Dendritic cell treated with granulocyte-macrophage colony-stimulating factor and Interleukin-4, amounts not matched to agents 40 ng/mL and 50 ng/mL, for 4 days (primary cell): Measurements from ENCODE around the gene ZP1.

Experiments
- H3K27ac Mint-ChIP-seq: one replicate; pipeline ENCODE4 v1.8.0; 2022; ENCODE audit warnings: mild to moderate bottlenecking, mixed read lengths
- H3K27me3 Mint-ChIP-seq: one replicate; pipeline ENCODE4 v1.8.0; 2022; ENCODE audit warnings: mild to moderate bottlenecking, mixed read lengths
- H3K36me3 Mint-ChIP-seq: one replicate; pipeline ENCODE4 v1.8.0; 2022; ENCODE audit warnings: low read depth, mixed read lengths
- H3K4me1 Mint-ChIP-seq: one replicate; pipeline ENCODE4 v1.8.0; 2022; ENCODE audit warnings: low read depth, mixed read lengths
- H3K4me3 Mint-ChIP-seq: one replicate; pipeline ENCODE4 v1.8.0; 2022; ENCODE audit warnings: mild to moderate bottlenecking, moderate library complexity, mixed read lengths
- H3K9me3 Mint-ChIP-seq: one replicate; pipeline ENCODE4 v1.8.0; 2022; ENCODE audit warnings: mixed read lengths
- intact Hi-C: fragments of 100-400 bp; cut with micrococcal nuclease; formaldehyde crosslinking; loops from one replicate; pipeline ENCODE4 v1.15.0; 2022

ZP1 gene

DNA sequence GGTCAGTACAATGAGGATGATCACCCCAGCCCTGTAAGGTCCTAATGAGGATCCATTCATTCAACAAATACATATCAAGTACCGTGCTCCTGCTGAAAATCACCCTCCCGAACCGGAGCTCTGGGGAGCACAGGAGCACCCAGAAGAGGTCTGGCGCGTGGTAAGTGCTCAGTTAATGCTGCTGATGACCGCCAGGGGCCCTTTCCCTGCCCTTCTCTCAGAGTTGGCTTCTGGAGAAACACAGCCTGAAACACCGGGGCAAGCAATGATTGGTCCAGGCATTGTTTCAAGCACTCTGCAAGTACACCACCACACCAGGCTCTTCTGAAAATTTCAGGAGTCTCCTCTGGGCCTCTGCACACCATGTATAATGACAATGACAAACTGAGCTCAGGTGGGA lies 29.2 kb upstream of the ZP1 start:
- intact Hi-C loops: loop anchor here (5.0 to 10.0 kb wide), 2 partner anchors 189 to 347 kb away; no protein-coding TSS in a partner anchor
- Mint-ChIP-seq H3K4me1 (peaks cover 75% of the 10 kb centered on the region), H3K36me3 (peaks cover 11% of the 10 kb centered on the region), H3K27ac (peak overlapping the region; percentile 1), H3K27me3 (peaks cover 5% of the 10 kb centered on the region), H3K4me3 (no peak overlapping the region), H3K9me3 (no peaks in the 10 kb centered on the region)

DNA sequence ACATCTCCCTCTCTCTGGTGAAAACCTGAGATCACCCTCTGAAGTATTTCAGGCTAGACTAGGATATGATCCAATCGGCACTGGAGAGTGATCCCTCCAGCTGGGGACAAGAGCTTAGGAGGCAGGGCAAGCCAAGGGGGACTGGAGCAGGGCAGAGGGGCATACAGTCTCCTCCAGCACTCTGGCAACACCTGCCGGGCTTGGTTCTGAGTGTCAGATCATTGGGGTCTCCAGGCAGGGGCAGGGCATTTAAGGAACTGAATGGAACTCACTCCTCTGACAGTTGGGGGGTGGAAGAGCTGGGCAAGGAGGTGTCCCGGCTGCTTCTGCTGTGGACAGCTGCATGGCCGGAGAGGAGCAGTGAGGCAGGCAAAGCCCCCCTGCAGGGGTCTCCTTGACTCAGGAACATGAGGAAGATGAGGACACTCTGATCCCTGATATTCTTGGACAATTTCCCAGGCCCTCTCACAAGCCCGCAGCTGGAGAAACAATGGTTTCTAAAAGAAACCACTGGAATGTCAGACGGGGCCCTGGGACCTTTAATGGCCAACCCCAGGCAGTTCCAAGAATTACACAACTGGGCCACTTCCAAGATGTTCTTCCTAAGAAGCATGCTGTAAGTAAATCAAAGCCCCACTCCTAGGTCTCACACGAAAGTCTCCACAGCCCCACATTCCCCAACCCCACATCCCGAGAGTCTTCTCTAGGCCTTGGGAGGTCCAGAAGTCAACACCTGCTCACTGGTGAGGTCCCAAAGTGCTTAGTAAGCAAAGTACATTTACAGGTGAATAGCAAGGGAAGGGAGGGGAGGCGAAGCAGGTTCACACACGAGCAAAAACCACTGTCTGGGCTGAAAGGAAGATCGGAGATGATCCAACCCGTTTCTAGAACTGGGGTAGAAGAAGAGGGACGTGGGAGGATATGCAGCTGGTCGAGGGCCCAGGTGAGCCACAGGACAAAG lies 26.6 kb upstream of the ZP1 start:
- Mint-ChIP-seq H3K4me1 (peaks cover 82% of the 10 kb centered on the region), H3K36me3 (peaks cover 27% of the 10 kb centered on the region), H3K27ac (peak overlapping the region; percentile 87), H3K27me3 (peaks cover 5% of the 10 kb centered on the region), H3K4me3 (peak overlapping the region; percentile 85), H3K9me3 (no peaks in the 10 kb centered on the region)
- intact Hi-C loops: no loop called here

GRCh38 chr11:60841797-60842667 lies 25.3 kb upstream of the ZP1 start, which contains the start of gene CCDC86:
Gene CCDC86, plus strand, starts transcription at chr11:60842113. Its CDS starts 12 bp downstream, at chr11:60842125.
- H3K9me3 Mint-ChIP-seq: no peaks in the 10 kb centered on the region
- H3K27ac Mint-ChIP-seq: peak within 1 kb of the TSS; percentile 87
- H3K4me3 Mint-ChIP-seq: peak within 1 kb of the TSS; percentile 85
- H3K4me1 Mint-ChIP-seq: peaks cover 71% of the 10 kb centered on the region
- H3K27me3 Mint-ChIP-seq: peaks cover 5% of the 10 kb centered on the region
- H3K36me3 Mint-ChIP-seq: peaks cover 27% of the 10 kb centered on the region
- intact Hi-C loops: no loop called here

- intact Hi-C loops: no loop called here
- Mint-ChIP-seq H3K27ac (peak overlapping the region; percentile 87), H3K9me3 (no peaks in the 10 kb centered on the region), H3K4me3 (peak overlapping the region; percentile 85), H3K27me3 (no peaks in the 10 kb centered on the region), H3K36me3 (peaks cover 34% of the 10 kb centered on the region), H3K4me1 (peaks cover 64% of the 10 kb centered on the region)
Observed at GRCh38 chr11:60842668-60843600, 24.4 kb upstream of the ZP1 start.

DNA sequence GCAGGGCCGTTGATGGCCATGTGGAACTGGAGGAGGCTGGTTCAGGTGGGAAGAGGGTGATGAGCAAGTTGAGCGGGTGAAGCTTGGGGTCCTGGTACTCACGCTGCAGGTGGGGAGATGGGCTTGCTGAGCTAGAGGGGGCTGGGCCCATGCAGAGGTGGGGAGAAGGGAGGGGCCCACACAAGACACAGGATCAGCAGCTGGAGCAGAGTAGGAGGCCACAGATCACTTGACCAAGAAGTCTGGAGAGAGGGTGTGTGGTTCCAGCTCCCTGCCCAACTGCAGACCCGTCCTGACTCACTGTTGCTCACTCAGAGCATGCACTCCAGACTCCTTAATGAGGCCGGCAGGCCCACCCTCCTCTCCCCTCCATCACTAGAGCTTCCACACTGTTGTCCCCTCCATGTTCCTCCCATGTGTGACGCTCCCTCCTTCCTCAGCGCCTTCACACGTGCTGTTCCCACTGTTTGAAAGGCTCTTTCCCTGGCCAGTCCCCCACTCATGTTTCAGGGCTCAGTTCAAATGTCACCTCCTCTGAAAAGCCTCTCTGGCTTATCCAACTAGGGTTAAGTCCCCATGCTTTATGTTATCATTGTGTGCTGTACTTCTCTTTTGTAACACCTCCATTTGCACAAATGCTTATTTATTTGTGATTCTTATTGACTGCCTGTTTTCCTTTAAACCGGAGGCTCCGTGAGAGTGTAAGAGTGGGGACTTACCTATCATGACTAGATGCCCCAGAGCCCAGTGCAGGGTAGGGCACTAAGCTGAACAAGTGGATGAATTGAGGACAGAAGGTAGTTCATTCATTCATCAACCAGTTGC lies 23.1 kb upstream of the ZP1 start:
- intact Hi-C loops: no loop called here
- peak overlapping the region; percentile 85 for H3K4me3 Mint-ChIP-seq
- peak overlapping the region; percentile 72 for H3K27ac Mint-ChIP-seq
- peaks cover 70% of the 10 kb centered on the region for H3K4me1 Mint-ChIP-seq
- H3K9me3 Mint-ChIP-seq: no peaks in the 10 kb centered on the region
- H3K27me3 Mint-ChIP-seq: no peaks in the 10 kb centered on the region
- peaks cover 47% of the 10 kb centered on the region for H3K36me3 Mint-ChIP-seq

DNA sequence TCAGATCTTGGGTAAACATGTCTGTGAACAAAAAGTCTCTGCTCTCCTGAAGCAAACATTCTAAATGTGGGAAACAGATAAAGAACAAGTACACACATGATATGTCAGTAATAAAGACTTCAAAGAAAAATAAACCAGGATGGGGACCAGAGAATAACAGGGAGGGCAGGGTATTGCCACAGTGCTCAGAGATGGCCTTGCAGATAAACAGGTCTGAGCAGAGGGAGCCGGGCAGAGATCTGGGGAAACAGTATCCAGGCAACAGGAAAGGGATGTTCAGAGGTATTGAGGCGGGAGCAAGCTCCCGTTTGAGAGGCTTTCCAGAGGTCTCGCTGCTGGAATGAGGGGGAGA lies 22.5 kb upstream of the ZP1 start:
- no peaks in the 10 kb centered on the region for H3K27me3 Mint-ChIP-seq
- peaks cover 64% of the 10 kb centered on the region for H3K4me1 Mint-ChIP-seq
- H3K27ac Mint-ChIP-seq: peak overlapping the region; percentile 3
- H3K36me3 Mint-ChIP-seq: peaks cover 53% of the 10 kb centered on the region
- no peaks in the 10 kb centered on the region for H3K9me3 Mint-ChIP-seq
- intact Hi-C loops: no loop called here
- H3K4me3 Mint-ChIP-seq: no peak overlapping the region

DNA sequence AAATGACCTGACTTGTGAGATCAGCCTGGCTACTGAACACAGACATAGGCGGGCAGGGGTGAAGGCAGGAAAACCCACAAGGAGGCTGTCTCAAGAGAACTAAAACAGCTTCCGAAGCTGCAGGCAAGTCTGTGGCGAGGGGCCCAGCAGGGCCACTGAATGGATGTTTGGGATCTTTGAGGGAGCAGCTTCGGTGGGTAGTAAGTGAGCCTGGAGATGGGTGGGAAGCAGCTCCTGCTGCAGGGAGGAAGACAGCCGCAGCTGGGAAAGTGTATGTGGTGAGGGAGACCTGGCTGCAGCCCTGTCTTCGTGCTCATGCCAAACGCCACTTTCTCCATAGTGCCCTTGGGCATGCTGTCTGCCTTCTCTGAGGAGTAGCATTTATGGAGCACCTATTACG lies 22.0 kb upstream of the ZP1 start:
- H3K36me3 Mint-ChIP-seq: peaks cover 58% of the 10 kb centered on the region
- no peak overlapping the region for H3K4me3 Mint-ChIP-seq
- no peaks in the 10 kb centered on the region for H3K27me3 Mint-ChIP-seq
- peaks cover 62% of the 10 kb centered on the region for H3K4me1 Mint-ChIP-seq
- intact Hi-C loops: no loop called here
- H3K27ac Mint-ChIP-seq: peak overlapping the region; percentile 3
- H3K9me3 Mint-ChIP-seq: no peaks in the 10 kb centered on the region

- intact Hi-C loops: no loop called here
- no peak overlapping the region for H3K4me3 Mint-ChIP-seq
- H3K9me3 Mint-ChIP-seq: no peaks in the 10 kb centered on the region
- H3K27ac Mint-ChIP-seq: no peak overlapping the region
- no peaks in the 10 kb centered on the region for H3K27me3 Mint-ChIP-seq
- H3K36me3 Mint-ChIP-seq: peaks cover 72% of the 10 kb centered on the region
- peaks cover 57% of the 10 kb centered on the region for H3K4me1 Mint-ChIP-seq
Observed at GRCh38 chr11:60847281-60847680, 20.1 kb upstream of the ZP1 start.

DNA sequence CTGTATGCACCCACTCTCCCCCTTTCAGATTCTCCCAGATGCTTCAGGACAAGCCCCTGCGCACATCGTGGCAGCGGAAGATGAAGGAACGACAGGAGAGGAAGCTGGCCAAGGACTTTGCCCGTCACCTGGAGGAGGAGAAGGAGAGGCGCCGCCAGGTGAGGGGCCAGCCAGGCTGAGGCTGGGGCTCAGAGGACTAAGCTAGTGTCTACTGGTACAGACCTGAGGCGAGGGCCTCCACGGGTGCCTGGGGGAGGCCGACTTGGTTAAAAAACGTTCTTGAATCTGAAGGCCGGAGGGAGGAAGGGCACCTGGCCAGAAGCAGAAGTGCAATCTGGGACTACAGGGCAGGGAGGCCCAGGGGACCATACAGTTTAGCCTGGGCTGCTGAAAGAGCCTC lies 19.4 kb upstream of the ZP1 start:
- no peak overlapping the region for H3K27ac Mint-ChIP-seq
- H3K27me3 Mint-ChIP-seq: no peaks in the 10 kb centered on the region
- intact Hi-C loops: no loop called here
- no peak overlapping the region for H3K4me3 Mint-ChIP-seq
- peaks cover 69% of the 10 kb centered on the region for H3K36me3 Mint-ChIP-seq
- peaks cover 51% of the 10 kb centered on the region for H3K4me1 Mint-ChIP-seq
- H3K9me3 Mint-ChIP-seq: no peaks in the 10 kb centered on the region

- Mint-ChIP-seq H3K9me3 (no peaks in the 10 kb centered on the region), H3K4me3 (no peak overlapping the region), H3K4me1 (peaks cover 45% of the 10 kb centered on the region), H3K27me3 (no peaks in the 10 kb centered on the region), H3K27ac (peak overlapping the region; percentile 26), H3K36me3 (peaks cover 76% of the 10 kb centered on the region)
- intact Hi-C loops: no loop called here
Observed at GRCh38 chr11:60848714-60849151, 18.6 kb upstream of the ZP1 start.

GRCh38 chr11:60849641-60850520 lies 17.5 kb upstream of the ZP1 start:
- H3K27me3 Mint-ChIP-seq: peaks cover 9% of the 10 kb centered on the region
- no peak overlapping the region for H3K27ac Mint-ChIP-seq
- peaks cover 41% of the 10 kb centered on the region for H3K4me1 Mint-ChIP-seq
- intact Hi-C loops: no loop called here
- peaks cover 68% of the 10 kb centered on the region for H3K36me3 Mint-ChIP-seq
- H3K9me3 Mint-ChIP-seq: no peaks in the 10 kb centered on the region
- no peak overlapping the region for H3K4me3 Mint-ChIP-seq
